Measurements from ENCODE around the gene DHRSX.
"Not testable (repeated sequence)": the region's sequence is repeated elsewhere in the genome, so short reads cannot be mapped to it uniquely, and the experiment has no call there.

DHRSX gene

GRCh38 chrX:2351321-2351720 lies 149.5 kb downstream of the DHRSX start:
- DNase-seq (ENCODE audit: low read depth in 2 of 2), result no peak

- DNase-seq (ENCODE audit: low read depth in 2 of 2), result not testable (repeated sequence)
Measured at GRCh38 chrX:2350703-2351102, 150.1 kb downstream of the DHRSX start.

- not testable (repeated sequence) for DNase-seq (ENCODE audit: low read depth in 2 of 2)
Measured at GRCh38 chrX:2350036-2350435, 150.7 kb downstream of the DHRSX start.

GRCh38 chrX:2348211-2348610 lies 152.6 kb downstream of the DHRSX start:
- DNase-seq (ENCODE audit: low read depth in 2 of 2), result no peak

GRCh38 chrX:2346158-2346557 lies 154.6 kb downstream of the DHRSX start:
- DNase-seq (ENCODE audit: low read depth in 2 of 2), result no peak

GRCh38 chrX:2345562-2345961 lies 155.2 kb downstream of the DHRSX start:
- no peak for DNase-seq (ENCODE audit: low read depth in 2 of 2)

- DNase-seq (ENCODE audit: low read depth in 2 of 2), result no peak
Measured at GRCh38 chrX:2343413-2343812, 157.4 kb downstream of the DHRSX start.

GRCh38 chrX:2342874-2343273 lies 157.9 kb downstream of the DHRSX start:
- no peak for DNase-seq (ENCODE audit: low read depth in 2 of 2)

GRCh38 chrX:2342281-2342688 lies 158.5 kb downstream of the DHRSX start:
- no peak for DNase-seq (ENCODE audit: low read depth in 2 of 2)

- DNase-seq (ENCODE audit: low read depth in 2 of 2), result no peak
Measured at GRCh38 chrX:2340991-2341390, 159.8 kb downstream of the DHRSX start.

GRCh38 chrX:2336181-2336580 lies 164.6 kb downstream of the DHRSX start:
- no peak for DNase-seq (ENCODE audit: low read depth in 2 of 2)

- no peak for DNase-seq (ENCODE audit: low read depth in 2 of 2)
Measured at GRCh38 chrX:2334237-2334636, 166.5 kb downstream of the DHRSX start.

- DNase-seq (ENCODE audit: low read depth in 2 of 2), result no peak
Measured at GRCh38 chrX:2332252-2332651, 168.5 kb downstream of the DHRSX start.

- no peak for DNase-seq (ENCODE audit: low read depth in 2 of 2)
Measured at GRCh38 chrX:2330910-2331309, 169.9 kb downstream of the DHRSX start.

- no peak for DNase-seq (ENCODE audit: low read depth in 2 of 2)
Measured at GRCh38 chrX:2330487-2330886, 170.3 kb downstream of the DHRSX start.

- no peak for DNase-seq (ENCODE audit: low read depth in 2 of 2)
Measured at GRCh38 chrX:2327423-2327822, 173.4 kb downstream of the DHRSX start.

- DNase-seq (ENCODE audit: low read depth in 2 of 2), result peak in 1 of 2 donors; percentile 7
Measured at GRCh38 chrX:2325076-2325784, 175.5 kb downstream of the DHRSX start.

- no peak for DNase-seq (ENCODE audit: low read depth in 2 of 2)
Measured at GRCh38 chrX:2324151-2324550, 176.6 kb downstream of the DHRSX start.

- no peak for DNase-seq (ENCODE audit: low read depth in 2 of 2)
Measured at GRCh38 chrX:2321411-2321810, 179.4 kb downstream of the DHRSX start.

- no peak for DNase-seq (ENCODE audit: low read depth in 2 of 2)
Measured at GRCh38 chrX:2320580-2321327, 180.0 kb downstream of the DHRSX start.

- DNase-seq (ENCODE audit: low read depth in 2 of 2), result no peak
Measured at GRCh38 chrX:2320089-2320488, 180.7 kb downstream of the DHRSX start.

- no peak for DNase-seq (ENCODE audit: low read depth in 2 of 2)
Measured at GRCh38 chrX:2318371-2318770, 182.4 kb downstream of the DHRSX start.

GRCh38 chrX:2317527-2318055 lies 183.2 kb downstream of the DHRSX start:
- no peak for DNase-seq (ENCODE audit: low read depth in 2 of 2)
